ENCODE measurements around the gene RALGDS.
"Not testable (repeated sequence)": the region's sequence is repeated elsewhere in the genome, so short reads cannot be mapped to it uniquely, and the experiment has no call there.

The RALGDS gene

GRCh38 chr9:133086212-133086860, 34.7 kb downstream of the RALGDS start:
- not testable (repeated sequence) for DNase-seq

GRCh38 chr9:133083688-133084087, 37.4 kb downstream of the RALGDS start:
- not testable (repeated sequence) for DNase-seq

GRCh38 chr9:133081957-133082644, 38.9 kb downstream of the RALGDS start:
- DNase-seq = not testable (repeated sequence)

GRCh38 chr9:133080786-133081779, 40.0 kb downstream of the RALGDS start:
- not testable (repeated sequence) for DNase-seq

- no peak for DNase-seq
These were observed 40.9 kb downstream of the RALGDS start for GRCh38 chr9:133080161-133080560.

GRCh38 chr9:133078486-133078885, 42.6 kb downstream of the RALGDS start:
- no peak for DNase-seq

- DNase-seq = no peak
These were observed 44.3 kb downstream of the RALGDS start for GRCh38 chr9:133076691-133077090.

GRCh38 chr9:133075925-133076630, 45.0 kb downstream of the RALGDS start:
- DNase-seq = no peak

GRCh38 chr9:133074111-133074651, 46.9 kb downstream of the RALGDS start:
- no peak for DNase-seq

- DNase-seq = no peak
These were observed 47.7 kb downstream of the RALGDS start for GRCh38 chr9:133073086-133074014.

GRCh38 chr9:133072210-133072609, 48.8 kb downstream of the RALGDS start:
- not testable (repeated sequence) for DNase-seq

- DNase-seq = no peak
These were observed 49.4 kb downstream of the RALGDS start for GRCh38 chr9:133071484-133072150.

GRCh38 chr9:133070985-133071384, 50.1 kb downstream of the RALGDS start:
- not testable (repeated sequence) for DNase-seq

GRCh38 chr9:133070500-133070961, 50.5 kb downstream of the RALGDS start:
- DNase-seq = not testable (repeated sequence)

GRCh38 chr9:133068431-133068830, 52.6 kb downstream of the RALGDS start:
- DNase-seq = not testable (repeated sequence)

GRCh38 chr9:133067813-133068212, 53.2 kb downstream of the RALGDS start:
- no peak for DNase-seq

GRCh38 chr9:133067006-133067405, 54.0 kb downstream of the RALGDS start:
- no peak for DNase-seq

- DNase-seq = no peak
These were observed 54.7 kb downstream of the RALGDS start for GRCh38 chr9:133066181-133066983.

GRCh38 chr9:133065070-133065388, 56.0 kb downstream of the RALGDS start:
- DNase-seq = no peak

All from NCI-H1694 (cell line).